K562 (cell line): ENCODE results near the gene MEGF11. TPM values are rescaled to one million over a fixed set of nuclear protein-coding genes. Genes with fewer than 3 reads are reported as not detected.

Source experiments
- ATAC-seq: fragments of 200-7000 bp; cut with Tn5 transposase; 3 replicates; pipeline ENCODE4 v1.9.1; 2020; ENCODE audit warnings: moderate library complexity
- BruUV-seq: library from RNA; stranded (reverse); fragments of 400-500 nt; replicated peaks from 2 replicates; lab custom pipeline; 2021; lab: Mats Ljungman, UMichigan
- CTCF ChIA-PET: fragments of 300-600 bp; formaldehyde crosslinking; extraction: SDS; loops from one replicate; lab custom pipeline; 2021; ENCODE audit warnings: low intra/inter-chr PET ratio; lab: Yijun Ruan, JAX
- POLR2A ChIA-PET: fragments of 300-600, 350-650 bp; sonication (Branson Sonifier 250); formaldehyde crosslinking; extraction: SDS; loops from one replicate; lab custom pipeline; 2021; ENCODE audit warnings: antibody characterized with exemption, inconsistent platforms; lab: Yijun Ruan, JAX
- DNase-seq, 4 experiments: peaks; one replicate each; pipeline versions ENCODE4 v3.0.0 to v3.0.0-alpha.2; 2011 to 2018; ENCODE audit warnings: low spot score in 3 of 4, mixed read lengths in 3 of 4; ENCODE audit errors: extremely low read depth in 1 of 4
- FAIRE-seq: peaks from 2 replicates; lab custom pipeline; 2011; peaks lifted over from hg19 to GRCh38; lab: Jason Lieb, UNC
- H2AFZ ChIP-seq: 2 replicates; pipeline ENCODE4 v1.6.0; 2011; ENCODE audit warnings: low read depth, low read length, control low read depth, inconsistent platforms
- H3K27ac ChIP-seq: fragments of 200-600 bp; 3 replicates; pipeline ENCODE4 v1.8.0; 2011; ENCODE audit warnings: low read depth, mild to moderate bottlenecking, control low read depth, inconsistent platforms, low read length, moderate library complexity, mixed read lengths; ENCODE audit errors: extremely low read depth
- H3K27me3 ChIP-seq, 2 experiments: fragments of 300-600 bp in 1 of 2; 2 replicates in 1 of 2; 3 replicates in 1 of 2; pipeline versions ENCODE4 v1.6.0 to v1.8.0; 2011; ENCODE audit warnings: inconsistent platforms in 2 of 2, low read length in 2 of 2, mild to moderate bottlenecking in 1 of 2, mixed read lengths in 1 of 2, moderate library complexity in 1 of 2; ENCODE audit not compliant: control insufficient read depth in 2 of 2, insufficient read depth in 2 of 2
- H3K36me3 ChIP-seq: fragments of 300-600 bp; 3 replicates; pipeline ENCODE4 v1.8.0; 2011; ENCODE audit warnings: mild to moderate bottlenecking, low read length, inconsistent platforms; ENCODE audit not compliant: control insufficient read depth, insufficient read depth
- H3K4me1 ChIP-seq, 2 experiments: fragments of 200-600 bp in 1 of 2; replicated peaks in 1 of 2; 2 replicates in 1 of 2; 3 replicates in 1 of 2; pipeline versions ENCODE4 v1.5.1 to v1.8.0; 2011; ENCODE audit warnings: inconsistent platforms in 2 of 2, low read length in 2 of 2, mild to moderate bottlenecking in 1 of 2, mixed read lengths in 1 of 2, moderate library complexity in 1 of 2; ENCODE audit not compliant: control insufficient read depth in 2 of 2, insufficient read depth in 2 of 2
- H3K4me2 ChIP-seq: 2 replicates; pipeline ENCODE4 v1.6.1; 2011; ENCODE audit warnings: low read length, control low read depth, inconsistent platforms, mixed read lengths; ENCODE audit not compliant: insufficient read depth
- H3K4me3 ChIP-seq: fragments of 200-600 bp; sonication (generic), shearing (Covaris generic); 2 replicates; pipeline ENCODE4 v1.5.1; 2016; ENCODE audit warnings: control low read depth, inconsistent platforms
- H3K79me2 ChIP-seq: fragments of 200-600 bp; 3 replicates; pipeline ENCODE4 v1.8.0; 2011; ENCODE audit warnings: low read length, inconsistent platforms; ENCODE audit not compliant: control insufficient read depth, insufficient read depth
- H3K9ac ChIP-seq, 2 experiments: 2 replicates each; pipeline versions ENCODE4 v1.6.0 to v1.6.1; 2011; ENCODE audit warnings: low read depth in 2 of 2, low read length in 2 of 2, control low read depth in 1 of 2, inconsistent platforms in 1 of 2, mild to moderate bottlenecking in 1 of 2, mixed read lengths in 1 of 2; ENCODE audit not compliant: insufficient read depth in 1 of 2
- H3K9me1 ChIP-seq: one replicate; pipeline ENCODE4 v1.6.0; 2011; ENCODE audit warnings: inconsistent platforms, mild to moderate bottlenecking, low read length, moderate library complexity; ENCODE audit not compliant: control insufficient read depth, insufficient read depth
- H3K9me3 ChIP-seq: replicated peaks from 2 replicates; pipeline ENCODE4 v1.5.1; 2011; ENCODE audit warnings: low read depth, low read length, inconsistent platforms; ENCODE audit not compliant: control insufficient read depth, insufficient read depth
- H4K20me1 ChIP-seq: replicated peaks from 2 replicates; pipeline ENCODE4 v1.6.1; 2011; ENCODE audit warnings: low read length, inconsistent platforms, mixed read lengths; ENCODE audit not compliant: control insufficient read depth, insufficient read depth
- CHAMP1 ChIP-seq: fragments of 450-650 bp; IDR thresholded peaks from 2 replicates; pipeline ENCODE4 v1.6.1; 2016; ENCODE audit warnings: mild to moderate bottlenecking
- CXXC5 ChIP-seq: fragments of 250-450 bp; sonication (Bioruptor Pico); IDR thresholded peaks from 2 replicates; pipeline ENCODE4 v1.8.0; 2022; ENCODE audit warnings: inconsistent platforms, mild to moderate bottlenecking, moderate library complexity
- FOXA1 ChIP-seq: fragments of 450-650 bp; IDR thresholded peaks from 2 replicates; pipeline ENCODE4 v1.6.1; 2016; ENCODE audit warnings: mild to moderate bottlenecking, borderline replicate concordance
- HSF4 ChIP-seq: fragments of 250-450 bp; sonication (Bioruptor Pico); IDR thresholded peaks from 2 replicates; pipeline ENCODE4 v2.1.2; 2022; ENCODE audit warnings: mild to moderate bottlenecking, moderate library complexity, borderline replicate concordance
- SREBF2 ChIP-seq: sonication (generic); formaldehyde crosslinking; IDR thresholded peaks from 2 replicates; pipeline ENCODE4 v1.4.0; 2020; ENCODE audit warnings: mild to moderate bottlenecking, missing genetic modification reagents
- WGBS: fragments of 100-300 bp; shearing (Covaris generic); methylation state at CpG from one replicate; pipeline ENCODE4 v1.1.6; 2016; ENCODE audit warnings: low coverage, mixed read lengths; ENCODE audit not compliant: insufficient coverage; ENCODE audit errors: missing lambda C conversion rate; 5-methylcytosine and 5-hydroxymethylcytosine counted together
- in situ Hi-C: fragments of 300-500 bp; cut with MboI; formaldehyde crosslinking; loops from 4 replicates; pipeline ENCODE4 v1.15.0; 2018; ENCODE audit warnings: inconsistent platforms, mixed read lengths
- intact Hi-C: fragments of 100-400 bp; cut with micrococcal nuclease; formaldehyde crosslinking; loops from 2 replicates; pipeline ENCODE4 v1.14.2; 2022
- polyA plus RNA-seq, 8 experiments: library from polyadenylated mRNA; depleted of rRNA in 4 of 8; stranded (reverse) in 5 of 8; unstranded in 3 of 8; fragments of >200 nt; fragmentation: Nextera tagmentation in 2 of 8; fragmentation: Illumina TruSeq in 1 of 8; extraction: Ambion mirVana in 2 of 8; extraction: Trizol in 1 of 8; gene quantifications; 2 replicates each; pipeline versions ENCODE4 v1.2.1 to v1.2.3, GENCODE V29; 2011 to 2014; ENCODE audit warnings: inconsistent platforms in 1 of 8, missing spikeins in 1 of 8
- total RNA-seq, 7 experiments: library from RNA; depleted of rRNA in 6 of 7; stranded (reverse); fragments of >200 nt in 6 of 7; fragmentation: Illumina TruSeq in 2 of 7; extraction: Trizol in 2 of 7; gene quantifications; 2 replicates each; pipeline versions ENCODE4 v1.2.1 to v1.2.3, GENCODE V29; 2011 to 2021; ENCODE audit warnings: low replicate concordance in 1 of 7

MEGF11 gene
- total and polyA plus RNA-seq, 9 of the 15 experiments (the other 6 are each of a cell fraction or from before 2014, with no cell fraction given): 0.06 to 0.23 (median 0.20) TPM; not detected in 6

DNA sequence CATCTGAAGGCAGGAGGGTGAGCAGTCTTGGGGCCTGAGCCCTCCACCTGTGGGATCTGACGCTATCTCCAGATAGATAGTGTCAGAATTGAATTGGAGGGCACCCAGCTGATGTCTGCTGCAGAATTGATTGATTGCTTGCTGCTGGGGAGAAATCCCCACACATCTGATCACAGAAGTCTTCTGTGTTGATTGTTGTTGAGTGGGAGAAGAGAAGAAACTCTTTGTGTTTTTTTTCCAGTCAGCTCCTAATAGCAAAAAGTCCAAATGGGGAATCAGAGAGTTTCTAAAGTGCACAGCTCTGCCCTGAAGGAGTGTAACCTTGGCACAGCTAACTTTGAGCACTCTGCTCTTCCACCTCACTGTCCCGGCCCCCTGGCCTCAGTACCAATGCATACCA, 318.2 kb downstream of the MEGF11 start:
- in situ Hi-C loops: no loop called here
- no peak overlapping the region for H3K9ac ChIP-seq
- POLR2A ChIA-PET: interaction anchor here (0.6 kb wide), 1 partner anchor 36 kb away, joined by 3 read pairs; no protein-coding TSS in a partner anchor

More for the DNA sequence above, 318.2 kb downstream of the MEGF11 start:
- no peak for DNase-seq
- H3K4me1 ChIP-seq: peaks cover 0 to 3% of the 10 kb centered on the region in 2 experiments; a peak in 3 of 5 replicates
- CTCF ChIA-PET: no interaction called here
- H3K9me1 ChIP-seq: no peaks in the 10 kb centered on the region
- peaks cover 4% of the 10 kb centered on the region; the same call in 1 of the 2 replicates for H4K20me1 ChIP-seq
- intact Hi-C loops: no loop called here
- no peak overlapping the region for H3K27ac ChIP-seq
- no peak for FAIRE-seq
- H3K4me2 ChIP-seq: no peak overlapping the region
- H3K4me3 ChIP-seq: no peak overlapping the region
- no peaks in the 10 kb centered on the region for H3K9me3 ChIP-seq
- ATAC-seq: no peak
- no TSS peak for BruUV-seq
- no peak overlapping the region for H2AFZ ChIP-seq
- TF ChIP-seq CXXC5 (CRISPR knock-in tag) (no peak), FOXA1 (no peak), SREBF2 (CRISPR knock-in tag) (no peak), CHAMP1 (no peak), HSF4 (no peak)
- no peaks in the 10 kb centered on the region for H3K79me2 ChIP-seq
- 8% methylated on average over 2 of the region's 2 CpGs for WGBS
- peaks cover 8 to 27% of the 10 kb centered on the region in 2 experiments for H3K27me3 ChIP-seq
- H3K36me3 ChIP-seq: no peaks in the 10 kb centered on the region
